ENCODE measurements around the gene CGAS.

DNA sequence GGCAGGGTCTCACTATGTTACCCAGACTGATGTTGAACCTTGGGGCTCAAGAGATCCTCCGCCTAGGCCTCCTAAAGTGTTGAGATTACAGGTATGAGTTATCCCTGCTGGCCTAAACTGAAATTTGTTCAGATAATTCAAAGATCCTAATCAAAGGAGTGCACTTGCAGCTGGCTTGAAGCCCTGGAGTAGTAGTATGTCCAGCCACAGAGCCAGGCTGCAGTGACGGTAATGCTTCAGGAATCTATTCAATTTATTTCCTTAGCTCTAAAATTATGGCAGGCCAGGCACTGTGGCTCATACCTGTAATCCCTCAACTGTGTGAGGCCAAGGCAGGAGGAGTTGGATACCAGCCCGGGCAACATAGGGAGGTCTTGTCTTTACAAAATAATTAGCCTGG, 58.8 kb downstream of the CGAS start:
- no peak for TF ChIP-seq SREBF2 (IDR thresholded peaks at IDR 0.05)
- TF ChIP-seq, protein P1, sequence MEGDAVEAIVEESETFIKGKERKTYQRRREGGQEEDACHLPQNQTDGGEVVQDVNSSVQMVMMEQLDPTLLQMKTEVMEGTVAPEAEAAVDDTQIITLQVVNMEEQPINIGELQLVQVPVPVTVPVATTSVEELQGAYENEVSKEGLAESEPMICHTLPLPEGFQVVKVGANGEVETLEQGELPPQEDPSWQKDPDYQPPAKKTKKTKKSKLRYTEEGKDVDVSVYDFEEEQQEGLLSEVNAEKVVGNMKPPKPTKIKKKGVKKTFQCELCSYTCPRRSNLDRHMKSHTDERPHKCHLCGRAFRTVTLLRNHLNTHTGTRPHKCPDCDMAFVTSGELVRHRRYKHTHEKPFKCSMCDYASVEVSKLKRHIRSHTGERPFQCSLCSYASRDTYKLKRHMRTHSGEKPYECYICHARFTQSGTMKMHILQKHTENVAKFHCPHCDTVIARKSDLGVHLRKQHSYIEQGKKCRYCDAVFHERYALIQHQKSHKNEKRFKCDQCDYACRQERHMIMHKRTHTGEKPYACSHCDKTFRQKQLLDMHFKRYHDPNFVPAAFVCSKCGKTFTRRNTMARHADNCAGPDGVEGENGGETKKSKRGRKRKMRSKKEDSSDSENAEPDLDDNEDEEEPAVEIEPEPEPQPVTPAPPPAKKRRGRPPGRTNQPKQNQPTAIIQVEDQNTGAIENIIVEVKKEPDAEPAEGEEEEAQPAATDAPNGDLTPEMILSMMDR (IDR thresholded peaks at IDR 0.05): no peak
